ENCODE measurements around the gene IDE. TPM values are rescaled to one million over a fixed set of nuclear protein-coding genes. Genes with fewer than 3 reads are reported as not detected.
"Not testable (repeated sequence)": the region's sequence is repeated elsewhere in the genome, so short reads cannot be mapped to it uniquely, and the experiment has no call there.

Gene IDE
- total RNA-seq, 2 experiments from 2014 or later: 32.3 to 40.1 TPM

- intact Hi-C loops (cut with micrococcal nuclease): loop anchor here (1.0 to 5.0 kb wide), 9 partner anchors 17 to 1111 kb away; partner anchors contain the start of genes CPEB3, FRA10AC1, IDE and MARCHF5
- H3K4me1 Mint-ChIP-seq (ENCODE audit: low read depth): peaks cover 29% of the 10 kb centered on the region
- peak overlapping the region; percentile 100 for H3K27ac Mint-ChIP-seq
Measured at GRCh38 chr10:92590623-92591549, 17.0 kb upstream of the IDE start.

GRCh38 chr10:92582347-92582746 is 8.5 kb upstream of the IDE start:
- H3K36me3 Mint-ChIP-seq; CTCF ChIA-PET; H3K4me3 Mint-ChIP-seq; intact Hi-C loops (cut with micrococcal nuclease); H3K4me1 Mint-ChIP-seq (ENCODE audit: low read depth); DNase-seq; H3K27ac Mint-ChIP-seq; H3K9me3 Mint-ChIP-seq; H3K27me3 Mint-ChIP-seq; POLR2A ChIA-PET: not testable (repeated sequence)

More at GRCh38 chr10:92590623-92591549, 17.0 kb upstream of the IDE start:
- Mint-ChIP-seq H3K4me3 (peak overlapping the region; percentile 97), H3K9me3 (no peaks in the 10 kb centered on the region), H3K27me3 (no peaks in the 10 kb centered on the region), H3K36me3 (peaks cover 14% of the 10 kb centered on the region)
- peak; percentile 26 for DNase-seq
- POLR2A ChIA-PET: interaction anchor here (1.0 to 1.5 kb wide), 4 partner anchors 9 to 19 kb away, joined by 3 to 15 read pairs (median 6); partner anchors contain the start of gene IDE
- CTCF ChIA-PET: interaction anchor here (1.0 to 3.6 kb wide), 6 partner anchors 12 to 73 kb away, joined by 3 to 32 read pairs (median 6); partner anchors contain the start of gene IDE

GRCh38 chr10:92575961-92576360 is 2.1 kb upstream of the IDE start:
- ChIA-PET POLR2A (no interaction called here), CTCF (interaction anchor here (3.8 to 8.4 kb wide), 2 partner anchors 14 to 58 kb away, joined by 32 to 183 read pairs; no protein-coding TSS in a partner anchor)
- no peaks in the 10 kb centered on the region for H3K27me3 Mint-ChIP-seq
- no peak for DNase-seq
- intact Hi-C loops (cut with micrococcal nuclease): no loop called here
- H3K4me1 Mint-ChIP-seq (ENCODE audit: low read depth): peaks cover 25% of the 10 kb centered on the region
- no peaks in the 10 kb centered on the region for H3K9me3 Mint-ChIP-seq
- no peak overlapping the region for H3K27ac Mint-ChIP-seq
- H3K4me3 Mint-ChIP-seq: no peak overlapping the region
- no peaks in the 10 kb centered on the region for H3K36me3 Mint-ChIP-seq

GRCh38 chr10:92574548-92575261 is 812 bp upstream of the IDE start:
- H3K4me3 Mint-ChIP-seq: peak overlapping the region; percentile 56
- CTCF ChIA-PET: interaction anchor here (0.6 to 8.4 kb wide), 15 partner anchors 10 to 285 kb away, joined by 3 to 183 read pairs (median 4); partner anchors contain the start of genes HHEX and KIF11
- intact Hi-C loops (cut with micrococcal nuclease): loop anchor here (1.0 to 5.0 kb wide), 4 partner anchors 17 to 777 kb away; partner anchors contain the start of gene TNKS2
- peaks cover 28% of the 10 kb centered on the region for H3K4me1 Mint-ChIP-seq (ENCODE audit: low read depth)
- POLR2A ChIA-PET: interaction anchor here (1.0 to 3.4 kb wide), 4 partner anchors 16 to 282 kb away, joined by 5 to 15 read pairs (median 10); no protein-coding TSS in a partner anchor
- H3K36me3 Mint-ChIP-seq: no peaks in the 10 kb centered on the region
- no peaks in the 10 kb centered on the region for H3K9me3 Mint-ChIP-seq
- peak overlapping the region; percentile 85 for H3K27ac Mint-ChIP-seq
- DNase-seq: no peak
- H3K27me3 Mint-ChIP-seq: no peaks in the 10 kb centered on the region

GRCh38 chr10:92573091-92573797 is 649 bp downstream of the IDE start:
- Mint-ChIP-seq H3K4me3 (peak overlapping the region; percentile 56), H3K27ac (peak overlapping the region; percentile 57), H3K9me3 (no peaks in the 10 kb centered on the region), H3K27me3 (no peaks in the 10 kb centered on the region), H3K4me1 (ENCODE audit: low read depth) (peaks cover 37% of the 10 kb centered on the region), H3K36me3 (peaks cover 3% of the 10 kb centered on the region)
- intact Hi-C loops (cut with micrococcal nuclease): loop anchor here (2.0 to 5.0 kb wide), 3 partner anchors 282 to 776 kb away; partner anchors contain the start of genes CPEB3, MARCHF5 and TNKS2
- CTCF ChIA-PET: interaction anchor here (0.6 to 8.4 kb wide), 13 partner anchors 8 to 1275 kb away, joined by 3 to 183 read pairs (median 4); partner anchors contain the start of genes HHEX and KIF11
- POLR2A ChIA-PET: interaction anchor here (0.6 to 3.4 kb wide), 7 partner anchors 18 to 650 kb away, joined by 3 to 15 read pairs (median 5); partner anchors contain the start of genes BTAF1, CPEB3 and MARCHF5
- peak; percentile 62 for DNase-seq

- Mint-ChIP-seq H3K27me3 (no peaks in the 10 kb centered on the region), H3K4me1 (ENCODE audit: low read depth) (peaks cover 44% of the 10 kb centered on the region), H3K9me3 (no peaks in the 10 kb centered on the region), H3K36me3 (peaks cover 6% of the 10 kb centered on the region), H3K27ac (no peak overlapping the region), H3K4me3 (peak overlapping the region; percentile 56)
- intact Hi-C loops (cut with micrococcal nuclease): loop anchor here (2.0 to 5.0 kb wide), 3 partner anchors 282 to 775 kb away; partner anchors contain the start of genes CPEB3, MARCHF5 and TNKS2
- POLR2A ChIA-PET: interaction anchor here (0.6 to 3.4 kb wide), 6 partner anchors 18 to 649 kb away, joined by 3 to 14 read pairs (median 4); partner anchors contain the start of genes BTAF1, CPEB3 and MARCHF5
- CTCF ChIA-PET: interaction anchor here (1.2 to 8.4 kb wide), 5 partner anchors 19 to 1274 kb away, joined by 3 to 183 read pairs (median 6); partner anchors contain the start of genes CPEB3 and MARCHF5
- DNase-seq: no peak
Measured at GRCh38 chr10:92572362-92573090, 1.4 kb downstream of the IDE start.

GRCh38 chr10:92571649-92572048 is 2.2 kb downstream of the IDE start:
- Mint-ChIP-seq H3K36me3 (peaks cover 6% of the 10 kb centered on the region), H3K4me3 (no peak overlapping the region), H3K27ac (no peak overlapping the region), H3K9me3 (no peaks in the 10 kb centered on the region), H3K4me1 (ENCODE audit: low read depth) (peaks cover 50% of the 10 kb centered on the region), H3K27me3 (no peaks in the 10 kb centered on the region)
- ChIA-PET POLR2A (interaction anchor here (1.9 kb wide), 1 partner anchor 19 kb away, joined by 8 read pairs; no protein-coding TSS in a partner anchor), CTCF (interaction anchor here (0.6 to 8.4 kb wide), 7 partner anchors 19 to 1273 kb away, joined by 3 to 183 read pairs (median 5); partner anchors contain the start of genes CPEB3 and MARCHF5)
- intact Hi-C loops (cut with micrococcal nuclease): loop anchor here (2.0 to 5.0 kb wide), 3 partner anchors 281 to 774 kb away; partner anchors contain the start of genes CPEB3, MARCHF5 and TNKS2
- DNase-seq: no peak

GRCh38 chr10:92569663-92570062 is 4.2 kb downstream of the IDE start:
- not testable (repeated sequence) for H3K4me3 Mint-ChIP-seq, H3K27ac Mint-ChIP-seq, H3K9me3 Mint-ChIP-seq, DNase-seq, H3K27me3 Mint-ChIP-seq
- peaks cover 54% of the 10 kb centered on the region for H3K4me1 Mint-ChIP-seq (ENCODE audit: low read depth)
- CTCF ChIA-PET: interaction anchor here (0.6 to 4.0 kb wide), 3 partner anchors 9 to 138 kb away, joined by 3 to 14 read pairs (median 3); no protein-coding TSS in a partner anchor
- H3K36me3 Mint-ChIP-seq: peaks cover 17% of the 10 kb centered on the region
- POLR2A ChIA-PET: interaction anchor here (0.6 kb wide), 1 partner anchor 26 kb away, joined by 3 read pairs; no protein-coding TSS in a partner anchor
- intact Hi-C loops (cut with micrococcal nuclease): loop anchor here (5.0 kb wide), 2 partner anchors 482 to 772 kb away; partner anchors contain the start of gene TNKS2

- Mint-ChIP-seq H3K27ac (no peak overlapping the region), H3K4me3 (no peak overlapping the region), H3K9me3 (no peaks in the 10 kb centered on the region), H3K27me3 (no peaks in the 10 kb centered on the region), H3K36me3 (peaks cover 18% of the 10 kb centered on the region), H3K4me1 (ENCODE audit: low read depth) (peaks cover 55% of the 10 kb centered on the region)
- POLR2A ChIA-PET: no interaction called here
- CTCF ChIA-PET: interaction anchor here (4.0 kb wide), 1 partner anchor 52 kb away, joined by 14 read pairs; no protein-coding TSS in a partner anchor
- intact Hi-C loops (cut with micrococcal nuclease): no loop called here
- DNase-seq: no peak
Measured at GRCh38 chr10:92569071-92569470, 4.8 kb downstream of the IDE start.

- Mint-ChIP-seq H3K4me3 (no peak overlapping the region), H3K27me3 (no peaks in the 10 kb centered on the region), H3K36me3 (peaks cover 21% of the 10 kb centered on the region), H3K9me3 (no peaks in the 10 kb centered on the region), H3K27ac (peak overlapping the region; percentile 20), H3K4me1 (ENCODE audit: low read depth) (peaks cover 56% of the 10 kb centered on the region)
- intact Hi-C loops (cut with micrococcal nuclease): no loop called here
- POLR2A ChIA-PET: no interaction called here
- no peak for DNase-seq
- CTCF ChIA-PET: interaction anchor here (4.0 kb wide), 1 partner anchor 51 kb away, joined by 14 read pairs; no protein-coding TSS in a partner anchor
Measured at GRCh38 chr10:92567952-92568600, 5.8 kb downstream of the IDE start.
